Frontal cortex (tissue), 4 donors: ENCODE results near the gene ATRN. TPM values are rescaled to one million over a fixed set of nuclear protein-coding genes. Genes with fewer than 3 reads are reported as not detected.
A peak's percentile ranks its signal among the peaks of the same experiment; 100 is the strongest.
"Not testable (repeated sequence)": the region's sequence is repeated elsewhere in the genome, so short reads cannot be mapped to it uniquely, and the experiment has no call there.

Source experiments
- DNase-seq, 2 donors: peaks; one replicate each; pipeline ENCODE4 v3.0.0; 2012; ENCODE audit warnings: low spot score in 2 of 2
- FAIRE-seq: peaks from 2 replicates; lab custom pipeline; 2012; peaks lifted over from hg19 to GRCh38; lab: Jason Lieb, UNC
- total RNA-seq: library from RNA; depleted of rRNA; stranded (reverse); fragments of >200 nt; gene quantifications from one replicate; pipeline ENCODE4 v1.2.3, GENCODE V29; 2014
- donor health status: control.
- donor health status: control.
- donor health status: control.

The ATRN gene
- total RNA-seq, 1 donor from 2014 or later, result 51.0 TPM

DNA sequence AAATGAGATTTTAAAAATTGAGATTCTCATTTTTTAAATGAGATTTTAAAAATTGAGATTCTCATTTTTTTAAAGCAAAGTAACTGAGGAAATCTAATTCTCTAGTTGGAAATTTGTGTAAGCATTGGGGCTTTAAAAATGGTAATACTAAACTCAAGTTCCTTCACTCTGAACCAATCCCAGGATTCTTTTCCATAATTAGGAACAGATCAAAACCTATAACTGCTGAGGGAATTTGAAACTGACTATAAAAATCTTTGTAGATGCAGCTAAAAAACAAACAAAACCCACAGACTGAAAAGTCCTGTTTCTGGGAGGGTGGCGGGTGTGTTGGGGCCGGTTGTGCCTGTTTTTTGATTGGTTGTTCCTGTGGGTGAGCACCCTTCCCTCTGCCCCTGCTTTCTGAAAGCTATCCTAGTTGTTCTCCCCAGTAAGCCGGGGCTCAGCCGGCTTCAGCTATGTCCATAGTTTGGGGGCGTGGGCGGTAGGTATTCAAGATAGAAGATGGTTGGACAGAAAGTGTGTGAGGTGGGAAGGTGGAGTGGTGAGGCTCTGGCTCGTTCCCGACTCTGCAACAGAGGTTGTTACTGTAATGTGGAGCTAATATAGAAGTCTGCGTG, 143.1 kb downstream of the ATRN start:
- FAIRE-seq, result peak; percentile 99
- peak in 1 of 2 donors; percentile 16 for DNase-seq

DNA sequence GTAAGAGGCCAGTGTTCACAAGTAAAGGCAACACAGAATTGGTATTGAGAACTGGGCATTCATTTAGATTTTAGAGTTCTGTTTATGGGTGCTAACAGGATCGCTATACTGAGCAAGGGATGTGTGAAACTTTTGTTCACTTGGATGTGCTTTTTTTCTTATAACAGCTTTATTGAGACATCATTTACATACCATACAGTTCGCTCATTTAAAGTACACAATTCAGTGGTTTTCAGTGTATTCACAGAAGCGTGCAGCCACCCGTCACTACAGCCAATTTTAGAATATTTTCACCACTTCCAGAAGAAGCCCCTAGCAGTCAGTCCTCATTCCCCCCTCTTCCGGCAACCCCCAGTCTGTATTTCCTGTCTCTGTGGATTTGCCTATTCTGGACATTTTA, 143.6 kb downstream of the ATRN start:
- DNase-seq (no peak), FAIRE-seq (no peak)

DNA sequence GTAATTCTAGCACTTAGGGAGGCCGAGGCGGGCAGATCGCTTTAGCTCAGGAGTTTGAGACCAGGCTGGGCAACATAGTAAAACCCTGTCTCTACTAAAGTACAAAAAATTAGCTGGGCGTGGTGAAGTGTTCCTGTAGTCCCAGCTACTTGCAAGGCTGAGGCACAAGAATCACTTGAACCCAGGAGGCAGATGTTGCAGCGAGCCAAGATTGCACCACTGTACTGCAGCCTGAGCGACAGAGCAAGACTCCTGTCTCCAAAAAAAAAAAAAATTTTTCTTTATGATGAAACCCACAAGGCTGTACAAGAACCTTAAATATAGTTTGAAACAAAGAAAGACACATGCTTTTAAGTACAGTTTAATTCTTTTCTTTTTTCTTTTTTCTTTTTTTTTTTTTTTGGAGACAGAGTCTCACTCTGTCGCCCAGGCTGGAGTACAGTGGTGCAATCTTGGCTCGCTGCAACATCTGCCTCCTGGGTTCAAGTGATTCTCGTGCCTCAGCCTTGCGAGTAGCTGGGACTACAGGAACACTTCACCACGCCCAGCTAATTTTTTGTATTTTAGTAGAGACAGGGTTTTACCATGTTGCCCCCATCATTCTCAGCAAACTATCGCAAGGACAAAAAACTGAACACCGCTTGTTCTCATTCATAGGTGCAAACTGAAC, 144.5 kb downstream of the ATRN start:
- not testable (repeated sequence) for DNase-seq, FAIRE-seq

DNA sequence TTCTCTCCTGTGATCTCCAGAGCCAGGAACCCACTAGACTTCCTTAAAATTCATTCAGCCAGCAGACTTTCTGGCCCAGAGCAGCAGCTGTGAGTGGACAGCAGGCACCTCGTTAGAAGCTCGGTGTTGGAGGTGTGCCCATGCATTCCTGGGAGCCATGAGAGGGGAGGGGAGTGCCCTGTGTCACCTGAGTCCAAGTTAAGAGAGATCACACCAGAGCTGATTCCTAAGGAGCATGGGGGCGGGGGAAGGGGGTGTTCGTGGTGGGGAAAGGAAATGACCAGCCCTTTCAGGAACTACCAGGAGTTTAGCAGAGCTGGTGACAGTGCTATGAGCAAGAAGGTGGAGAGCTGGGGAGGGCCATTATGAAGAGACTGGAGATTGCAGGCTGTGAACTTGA, 145.4 kb downstream of the ATRN start:
- no peak for DNase-seq
- no peak for FAIRE-seq

DNA sequence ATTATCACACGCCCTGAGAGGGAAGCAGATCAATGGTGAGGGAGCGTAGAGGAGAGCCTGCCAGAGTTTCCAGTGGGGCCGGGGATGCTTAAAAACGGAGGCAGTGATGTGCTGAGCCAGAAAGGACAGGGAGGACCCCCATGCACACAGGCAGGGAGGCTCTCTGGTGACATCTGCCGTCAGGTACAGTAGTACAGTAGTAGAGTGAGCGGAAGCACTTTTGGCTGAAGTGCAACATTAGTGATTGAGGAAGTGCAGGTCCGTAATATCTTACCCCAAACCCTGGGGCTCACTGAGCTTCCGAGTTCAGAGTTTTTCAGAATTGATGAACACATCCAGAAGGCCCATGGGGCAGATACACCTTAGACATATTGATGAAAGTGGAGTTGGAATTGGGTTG, 150.3 kb downstream of the ATRN start:
- FAIRE-seq (no peak), DNase-seq (no peak)

DNA sequence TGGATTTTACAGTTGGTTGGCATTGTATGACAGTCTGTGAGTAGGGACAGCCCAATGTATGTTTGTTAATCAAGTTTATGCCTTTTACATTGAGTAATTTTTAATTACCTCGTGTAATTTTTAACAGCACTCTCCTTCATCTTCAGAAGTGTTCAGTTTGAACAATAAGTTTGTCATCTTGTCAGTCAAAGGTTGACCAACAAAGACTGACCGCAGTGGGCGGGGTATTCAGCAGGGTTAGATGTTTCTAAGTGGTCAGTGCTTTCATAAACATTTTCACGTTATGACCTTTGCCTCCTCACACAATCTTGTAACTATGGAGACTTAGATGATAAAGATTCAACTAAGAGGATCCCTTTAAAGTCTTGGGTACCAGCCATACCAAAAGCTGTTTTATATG, 151.6 kb downstream of the ATRN start:
- DNase-seq (no peak), FAIRE-seq (no peak)

DNA sequence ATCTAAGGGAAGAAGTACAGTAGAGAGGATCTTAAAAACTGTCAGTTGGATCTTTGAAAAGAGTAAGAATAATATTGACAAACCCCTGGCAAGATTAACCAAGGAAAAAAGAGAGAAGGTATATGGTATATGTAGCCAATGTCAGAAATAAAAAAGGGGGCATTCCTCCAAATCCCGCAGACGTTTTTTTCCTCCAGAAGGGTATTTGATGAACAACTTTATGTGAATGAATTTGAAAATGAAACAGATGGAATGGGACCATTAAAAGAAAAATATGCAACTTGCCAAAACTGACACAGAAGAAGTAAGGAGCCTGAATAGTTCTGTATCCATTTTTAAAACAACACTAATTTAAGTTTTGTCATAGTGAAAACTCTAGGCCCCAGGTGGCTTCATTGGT, 156.7 kb downstream of the ATRN start:
- no peak for DNase-seq
- no peak for FAIRE-seq

DNA sequence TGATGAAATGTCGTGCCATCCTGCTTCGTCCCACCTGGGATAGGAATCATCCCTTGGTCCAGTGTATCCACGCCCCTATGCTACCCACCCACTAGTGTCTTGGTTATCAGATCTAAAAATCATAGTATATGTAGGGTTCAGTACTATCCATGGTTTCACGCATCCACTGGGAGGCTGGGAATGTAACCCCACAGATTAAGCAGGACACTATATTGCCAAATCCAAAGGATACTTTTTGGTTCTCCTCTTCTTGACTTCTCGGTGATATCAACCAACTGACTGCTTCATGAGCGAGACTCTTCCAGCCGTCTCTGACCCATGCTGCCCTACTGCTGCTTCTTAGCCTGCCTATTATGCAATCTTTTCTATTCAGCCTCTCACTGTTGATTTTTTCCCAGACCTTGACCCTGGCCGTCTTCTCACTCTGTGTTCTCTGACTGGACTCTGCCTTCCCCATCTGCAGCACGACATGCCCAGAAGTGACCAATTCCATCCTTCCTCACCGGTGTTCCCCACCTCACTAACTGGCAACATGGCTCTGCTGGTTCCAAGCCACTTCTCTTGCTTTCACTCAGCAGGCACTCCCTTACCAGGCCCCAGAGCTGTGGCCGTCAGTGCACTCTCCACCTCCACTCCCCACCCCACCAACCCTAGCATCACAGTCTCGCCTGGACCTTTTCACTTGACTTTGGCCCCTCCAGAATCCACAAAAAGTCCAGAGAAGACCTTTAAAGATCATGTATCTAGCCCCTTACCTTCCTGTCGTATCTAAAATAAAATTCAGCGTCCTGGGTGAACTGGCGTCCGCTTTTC, 157.9 kb downstream of the ATRN start:
- DNase-seq (no peak), FAIRE-seq (no peak)

DNA sequence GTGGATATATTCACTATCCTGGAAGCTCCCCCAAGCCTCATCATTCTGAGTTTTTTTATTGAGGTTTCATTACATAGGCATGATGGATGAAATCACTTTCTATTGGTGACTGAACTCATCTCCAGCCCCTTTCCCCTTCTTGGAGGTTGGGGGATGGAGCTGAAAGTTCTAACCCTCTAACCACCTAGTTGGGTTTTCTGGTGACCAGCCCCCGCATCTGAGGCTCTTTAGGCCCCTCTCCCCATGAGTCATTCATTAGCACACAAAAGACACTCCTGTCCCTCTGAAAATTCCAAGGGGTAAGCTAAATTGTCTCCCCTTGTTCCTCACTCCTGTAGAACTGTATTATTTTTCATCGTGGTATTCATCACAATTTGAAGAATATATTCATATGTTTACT, 159.1 kb downstream of the ATRN start:
- no peak for DNase-seq
- FAIRE-seq, result no peak

DNA sequence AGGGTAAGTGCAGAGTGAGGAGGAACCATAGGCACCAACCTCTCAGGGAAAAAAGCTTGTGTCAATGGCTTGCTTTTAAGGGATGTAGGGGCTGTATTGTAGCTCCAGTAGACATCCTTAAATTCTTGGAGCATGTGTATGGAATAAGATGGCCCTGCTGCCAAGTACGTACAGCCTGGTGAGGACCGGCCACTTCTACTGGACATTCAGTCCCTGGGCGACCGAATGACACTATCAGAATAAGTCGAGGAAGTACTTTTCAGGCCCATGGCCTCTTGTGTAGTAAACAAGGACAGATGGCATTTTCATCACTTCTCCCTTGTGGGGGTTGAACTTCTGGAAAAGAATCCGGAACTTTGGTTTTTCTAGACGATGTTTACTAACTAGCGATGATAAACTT, 159.6 kb downstream of the ATRN start:
- no peak for FAIRE-seq
- DNase-seq, result no peak

DNA sequence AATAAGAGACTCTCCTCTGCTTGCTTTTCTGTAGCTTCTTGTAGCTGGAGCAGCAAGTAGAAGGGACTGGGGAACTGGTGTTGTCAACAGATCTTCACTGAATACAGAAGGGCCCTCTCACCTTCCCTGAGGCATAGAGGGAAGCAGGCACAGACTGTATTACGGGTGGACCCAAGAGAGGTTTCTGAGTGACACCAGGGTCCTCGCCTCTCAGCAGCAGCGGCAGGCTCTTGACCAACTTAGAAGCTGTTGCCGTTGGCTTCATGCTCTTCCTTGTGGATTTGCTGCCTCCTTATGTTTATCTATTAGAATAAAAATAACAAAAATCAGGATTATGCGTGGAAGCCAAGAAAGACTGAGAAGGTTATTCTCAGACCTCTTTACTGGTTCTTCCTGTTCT, 160.7 kb downstream of the ATRN start:
- no peak for FAIRE-seq
- DNase-seq, result no peak

DNA sequence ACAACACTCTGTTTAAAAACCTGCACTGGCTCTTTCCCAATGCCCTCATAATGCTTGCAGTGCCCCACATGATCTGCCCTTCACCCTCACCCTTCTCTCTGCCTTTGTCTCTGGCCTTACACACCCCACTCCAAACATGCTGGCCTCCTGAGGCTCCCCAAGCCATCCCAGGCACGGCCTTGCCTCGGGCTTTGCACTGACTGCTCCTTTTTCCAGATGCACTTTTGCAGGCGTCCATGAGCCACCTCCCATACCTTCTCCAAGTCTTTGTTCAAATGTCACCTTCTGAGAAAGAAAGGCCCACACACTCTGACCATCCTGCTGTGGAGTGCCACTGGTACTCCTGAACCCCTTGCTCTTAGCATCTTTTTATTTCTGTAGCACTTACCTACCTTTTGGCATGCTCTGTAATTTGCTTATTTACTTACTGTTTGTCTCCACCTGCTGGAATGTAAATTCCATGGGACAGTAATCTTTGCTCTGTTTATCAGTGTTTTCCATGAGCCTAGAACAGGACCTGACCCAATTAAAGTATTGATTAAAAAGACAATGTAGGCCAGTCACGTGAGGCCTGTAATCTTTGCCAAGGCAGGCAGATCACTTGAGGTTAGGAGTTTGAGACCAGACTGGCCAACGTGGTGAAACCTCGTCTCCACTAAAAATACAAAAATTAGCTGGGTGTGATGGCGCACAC, 161.6 kb downstream of the ATRN start:
- DNase-seq, result no peak
- no peak for FAIRE-seq

DNA sequence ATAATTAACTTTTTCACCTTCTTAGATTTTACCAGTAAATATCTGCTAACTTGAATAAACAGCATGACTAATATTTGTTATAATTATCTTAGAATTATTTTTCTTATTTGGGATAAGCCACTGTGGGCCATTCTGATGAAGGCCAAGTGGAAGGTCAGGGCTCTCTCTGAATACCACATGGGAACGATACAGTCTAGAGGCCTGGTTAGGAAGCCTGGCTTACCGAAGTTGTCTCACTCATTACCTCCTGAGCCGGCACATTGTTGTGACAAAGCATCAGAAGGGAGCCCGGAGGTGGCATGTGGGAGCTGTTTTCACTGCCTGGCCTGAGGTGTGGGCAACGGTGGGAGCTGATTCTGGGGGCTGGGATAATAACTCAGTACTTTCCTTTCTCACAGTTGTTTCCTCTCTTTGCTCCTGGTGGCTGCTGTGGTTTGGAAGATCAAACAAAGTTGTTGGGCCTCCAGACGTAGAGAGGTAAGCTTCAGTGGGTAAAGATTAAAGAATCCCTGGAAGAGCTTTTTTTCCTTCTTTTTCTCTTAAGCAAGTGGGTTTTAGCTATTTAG, 163.2 kb downstream of the ATRN start:
- no peak for DNase-seq
- FAIRE-seq, result no peak

DNA sequence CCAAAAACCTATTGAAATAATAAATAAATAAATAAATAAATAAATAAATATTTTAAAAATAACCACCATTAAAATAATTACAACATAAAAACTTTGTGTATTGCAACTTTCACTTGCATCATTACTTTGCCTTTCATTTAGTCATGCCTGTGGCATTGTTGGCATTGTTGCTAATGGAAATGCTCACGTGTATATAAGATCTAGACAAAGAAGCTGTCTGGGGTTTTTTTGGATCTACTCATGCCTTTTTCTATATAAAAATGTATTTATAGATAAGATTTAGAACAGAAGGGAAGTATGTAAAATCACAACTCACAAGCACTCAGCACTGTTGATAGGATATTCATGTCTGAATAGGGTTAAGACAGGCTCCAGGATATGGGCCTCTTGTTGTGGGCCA, 164.5 kb downstream of the ATRN start:
- DNase-seq, result no peak
- no peak for FAIRE-seq

DNA sequence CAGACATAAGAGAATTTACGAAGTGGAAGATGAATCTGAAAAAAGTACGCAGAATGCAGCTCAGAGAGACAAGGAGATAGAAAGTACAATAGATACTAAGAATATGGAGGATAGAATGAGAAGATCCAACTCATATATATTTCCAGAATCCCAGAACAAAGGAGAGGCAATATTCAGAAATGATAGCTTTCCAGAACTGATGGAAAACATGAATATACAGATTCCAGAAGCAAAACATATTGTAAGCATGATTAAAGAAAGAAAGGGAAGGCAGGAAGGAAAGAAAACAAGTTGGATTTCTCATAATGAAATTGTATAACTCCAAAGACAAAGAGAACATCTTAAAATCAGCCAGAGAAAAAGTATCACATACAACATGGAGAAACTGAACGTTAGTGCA, 169.4 kb downstream of the ATRN start:
- FAIRE-seq (no peak), DNase-seq (no peak)

DNA sequence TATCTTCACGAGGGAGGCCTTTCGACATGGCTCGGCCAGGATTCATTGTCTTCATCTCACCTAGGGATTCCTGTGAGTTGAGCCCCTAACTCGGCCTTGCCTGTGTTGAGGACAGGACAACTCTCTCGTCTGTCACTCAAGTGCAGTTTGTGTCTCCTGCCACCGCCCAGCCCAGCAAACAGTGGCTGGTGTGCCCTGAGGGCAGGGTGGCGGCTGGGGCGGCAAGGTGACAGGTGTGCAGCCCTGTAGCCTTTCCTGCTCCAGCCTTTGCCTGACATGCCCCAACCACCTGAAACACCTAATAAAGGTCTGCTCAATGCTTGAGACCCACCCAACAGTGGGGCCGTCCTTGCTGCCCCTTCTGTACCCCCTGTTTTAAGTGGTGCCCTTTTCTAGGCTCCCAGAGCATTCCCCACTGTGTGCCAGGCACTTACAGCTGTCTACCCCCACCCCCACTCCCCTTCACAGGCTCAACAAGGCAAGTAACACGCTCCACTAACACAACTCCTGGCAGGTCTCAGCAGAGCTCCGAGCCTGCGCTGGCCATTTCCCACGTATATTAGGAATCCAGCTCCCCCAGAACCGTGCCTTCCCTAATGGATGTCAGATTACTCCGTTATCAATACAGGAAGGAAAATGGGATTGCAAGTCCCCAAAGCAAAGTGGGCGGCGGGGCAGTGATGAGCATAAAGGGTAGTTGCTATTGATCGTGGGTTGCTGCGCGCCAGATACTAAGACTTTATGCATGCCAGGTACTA, 174.7 kb downstream of the ATRN start:
- no peak for FAIRE-seq
- no peak for DNase-seq

DNA sequence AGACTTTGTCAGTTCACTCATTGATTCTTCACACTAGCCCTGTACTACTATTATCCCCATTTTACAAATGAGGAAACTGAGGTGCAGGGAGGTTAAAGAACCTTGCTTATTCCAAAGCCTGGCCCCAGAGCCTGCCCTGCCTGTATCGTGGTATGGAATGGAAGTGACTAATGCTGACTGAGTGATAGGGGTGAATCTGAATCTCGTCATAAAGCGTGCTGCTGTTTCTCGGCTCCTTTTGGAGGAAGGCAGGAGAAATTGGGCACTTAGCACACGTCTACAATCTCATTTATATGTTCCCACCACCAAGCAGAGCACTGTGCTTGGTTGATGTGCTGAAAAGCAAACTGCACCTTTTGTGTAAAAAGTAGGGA, 175.2 kb downstream of the ATRN start:
- DNase-seq, result no peak
- FAIRE-seq, result no peak

DNA sequence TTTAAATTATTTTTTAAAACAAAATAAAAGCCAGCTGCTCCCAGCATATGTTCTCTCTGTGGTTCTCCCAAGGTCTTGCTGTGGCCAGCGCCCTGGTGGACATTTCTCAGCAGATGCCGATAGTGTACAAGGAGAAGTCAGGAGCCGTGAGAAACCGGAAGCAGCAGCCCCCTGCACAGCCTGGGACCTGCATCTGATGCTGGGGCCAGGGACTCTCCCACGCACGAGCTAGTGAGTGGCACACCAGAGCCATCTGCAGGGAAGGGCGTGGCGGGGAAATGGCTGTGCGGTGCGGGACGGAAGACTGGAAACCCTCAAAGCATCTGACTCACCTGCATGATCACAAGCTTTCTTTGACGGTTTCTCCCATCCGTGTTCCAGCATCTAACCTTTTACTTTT, 175.8 kb downstream of the ATRN start:
- DNase-seq (no peak), FAIRE-seq (no peak)

DNA sequence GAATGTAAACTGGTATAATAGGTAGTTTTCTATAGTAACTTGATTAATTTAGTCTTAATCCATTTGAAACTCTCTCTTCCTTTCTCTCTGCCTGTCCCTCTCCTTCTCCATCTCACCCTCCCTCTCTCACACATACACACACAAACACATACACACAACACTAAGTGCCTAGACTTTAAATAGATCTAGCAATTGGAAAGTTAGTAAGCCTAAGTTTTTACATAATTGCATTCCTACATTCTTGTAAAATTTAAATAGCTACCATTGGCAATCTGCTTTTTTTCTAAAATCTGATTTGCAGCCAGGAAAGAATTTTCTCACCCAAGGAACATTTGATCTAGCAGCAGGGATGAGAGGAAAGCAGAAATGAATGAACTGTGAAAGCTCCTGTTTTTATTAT, 176.7 kb downstream of the ATRN start:
- DNase-seq, result no peak
- FAIRE-seq, result no peak

DNA sequence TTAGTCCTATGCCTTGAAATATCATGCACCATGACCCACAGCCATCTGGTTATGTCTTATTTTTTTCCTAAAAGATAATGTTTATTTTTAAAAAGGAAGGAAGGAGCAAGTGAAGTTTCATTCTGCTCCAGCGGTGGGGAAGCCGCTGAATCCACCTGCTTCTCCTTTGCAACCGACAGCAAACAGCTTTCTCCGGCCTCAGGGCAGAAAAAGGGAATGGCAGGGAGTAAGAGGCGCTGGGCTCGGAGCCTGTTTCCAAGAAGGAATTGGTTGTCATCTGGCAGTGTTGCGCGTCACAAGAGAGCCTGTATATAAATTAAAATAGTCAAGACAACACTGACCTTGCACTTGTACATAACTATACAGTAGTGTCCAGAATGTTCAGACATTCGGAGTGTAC, 178.1 kb downstream of the ATRN start:
- FAIRE-seq, result no peak
- DNase-seq, result no peak
